ENCODE measurements around the gene SAA2. TPM values are rescaled to one million over a fixed set of nuclear protein-coding genes. Genes with fewer than 3 reads are reported as not detected.
"Not testable (repeated sequence)": the region's sequence is repeated elsewhere in the genome, so short reads cannot be mapped to it uniquely, and the experiment has no call there.

The SAA2 gene
- total RNA-seq, 1 donor from 2014 or later, result not detected

- Mint-ChIP-seq H3K9me3 (ENCODE audit: unreplicated experiment) (no peaks in the 10 kb centered on the region), H3K27ac (ENCODE audit: unreplicated experiment) (no peak overlapping the region), H3K4me3 (ENCODE audit: unreplicated experiment) (no peak overlapping the region), H3K4me1 (ENCODE audit: unreplicated experiment) (no peaks in the 10 kb centered on the region), H3K27me3 (ENCODE audit: unreplicated experiment) (peaks cover 2% of the 10 kb centered on the region), H3K36me3 (ENCODE audit: low read depth, unreplicated experiment) (no peaks in the 10 kb centered on the region)
- no peak for DNase-seq (ENCODE audit: low spot score)
- TF ChIP-seq CTCF (IDR thresholded peaks at IDR 0.05; ENCODE audit: unreplicated experiment), result no peak
Measured at GRCh38 chr11:18204220-18204619, 44.2 kb downstream of the SAA2 start.

GRCh38 chr11:18203723-18204122, 44.7 kb downstream of the SAA2 start:
- peak; percentile 37 for DNase-seq (ENCODE audit: low spot score)
- peaks cover 2% of the 10 kb centered on the region for H3K27me3 Mint-ChIP-seq (ENCODE audit: unreplicated experiment)
- no peaks in the 10 kb centered on the region for H3K9me3 Mint-ChIP-seq (ENCODE audit: unreplicated experiment)
- H3K4me3 Mint-ChIP-seq (ENCODE audit: unreplicated experiment), result no peak overlapping the region
- no peak for TF ChIP-seq CTCF (IDR thresholded peaks at IDR 0.05; ENCODE audit: unreplicated experiment)
- no peak overlapping the region for H3K27ac Mint-ChIP-seq (ENCODE audit: unreplicated experiment)
- H3K36me3 Mint-ChIP-seq (ENCODE audit: low read depth, unreplicated experiment), result no peaks in the 10 kb centered on the region
- no peaks in the 10 kb centered on the region for H3K4me1 Mint-ChIP-seq (ENCODE audit: unreplicated experiment)

GRCh38 chr11:18197738-18198137, 50.7 kb downstream of the SAA2 start:
- H3K9me3 Mint-ChIP-seq (ENCODE audit: unreplicated experiment); H3K27ac Mint-ChIP-seq (ENCODE audit: unreplicated experiment); DNase-seq (ENCODE audit: low spot score); H3K4me3 Mint-ChIP-seq (ENCODE audit: unreplicated experiment); H3K27me3 Mint-ChIP-seq (ENCODE audit: unreplicated experiment); H3K36me3 Mint-ChIP-seq (ENCODE audit: low read depth, unreplicated experiment); H3K4me1 Mint-ChIP-seq (ENCODE audit: unreplicated experiment): not testable (repeated sequence)

- Mint-ChIP-seq H3K9me3 (ENCODE audit: unreplicated experiment) (no peaks in the 10 kb centered on the region), H3K4me3 (ENCODE audit: unreplicated experiment) (no peak overlapping the region), H3K27me3 (ENCODE audit: unreplicated experiment) (no peaks in the 10 kb centered on the region), H3K36me3 (ENCODE audit: low read depth, unreplicated experiment) (no peaks in the 10 kb centered on the region), H3K4me1 (ENCODE audit: unreplicated experiment) (no peaks in the 10 kb centered on the region), H3K27ac (ENCODE audit: unreplicated experiment) (no peak overlapping the region)
- TF ChIP-seq CTCF (IDR thresholded peaks at IDR 0.05; ENCODE audit: unreplicated experiment), result no peak
- no peak for DNase-seq (ENCODE audit: low spot score)
Measured at GRCh38 chr11:18196532-18196931, 51.9 kb downstream of the SAA2 start.

Other genes with a start within 250 kb of the SAA2 start
- 19.1 TPM for gene SERGEF, start 235.6 kb downstream of the SAA2 start, total RNA-seq (ENCODE audit: unreplicated experiment)
- 0.38 TPM for gene TPH1, start 202.4 kb downstream of the SAA2 start, total RNA-seq (ENCODE audit: unreplicated experiment)
- gene SAAL1, start 142.6 kb downstream of the SAA2 start, total RNA-seq (ENCODE audit: unreplicated experiment), result 25.1 TPM
- gene MRGPRX3, start 116.1 kb downstream of the SAA2 start, total RNA-seq (ENCODE audit: unreplicated experiment), result 0.21 TPM
- gene MRGPRX4, start 75.8 kb downstream of the SAA2 start, total RNA-seq (ENCODE audit: unreplicated experiment), result not detected
- not detected for gene SAA4, start 11.9 kb downstream of the SAA2 start, total RNA-seq (ENCODE audit: unreplicated experiment)
- gene SAA1, start 17.6 kb upstream of the SAA2 start, total RNA-seq (ENCODE audit: unreplicated experiment), result not detected
- 14.7 TPM for gene HPS5, start 73.5 kb upstream of the SAA2 start, total RNA-seq (ENCODE audit: unreplicated experiment)
- 35.9 TPM for gene GTF2H1, start 73.9 kb upstream of the SAA2 start, total RNA-seq (ENCODE audit: unreplicated experiment)
- gene LDHA, start 145.9 kb upstream of the SAA2 start, total RNA-seq (ENCODE audit: unreplicated experiment), result 74.0 TPM
- not detected for gene LDHC, start 163.7 kb upstream of the SAA2 start, total RNA-seq (ENCODE audit: unreplicated experiment)
- gene LDHAL6A, start 207.2 kb upstream of the SAA2 start, total RNA-seq (ENCODE audit: unreplicated experiment), result not detected

All from endothelial cell (in vitro differentiated cells).